Endodermal cell (in vitro differentiated cells): Measurements from ENCODE around the gene ZNF511. TPM values are rescaled to one million over a fixed set of nuclear protein-coding genes. Genes with fewer than 3 reads are reported as not detected.

ENCODE experiments used
- DNase-seq: peaks from one replicate; pipeline ENCODE4 v3.0.0-alpha.2; 2017
- H3K27ac ChIP-seq: 2 replicates; pipeline ENCODE4 v1.5.1; 2013; ENCODE audit warnings: mild to moderate bottlenecking, low read depth, low read length, moderate library complexity
- H3K27me3 ChIP-seq: 2 replicates; pipeline ENCODE4 v1.6.1; 2013; ENCODE audit warnings: mild to moderate bottlenecking, low read length, moderate library complexity; ENCODE audit not compliant: insufficient read depth, control insufficient read depth, poor library complexity, severe bottlenecking
- H3K36me3 ChIP-seq: 2 replicates; pipeline ENCODE4 v1.7.0; 2013; ENCODE audit warnings: mild to moderate bottlenecking, low read length, moderate library complexity; ENCODE audit not compliant: control insufficient read depth, insufficient read depth
- H3K4me1 ChIP-seq: one replicate; pipeline ENCODE4 v1.7.0; 2013; ENCODE audit warnings: low read length; ENCODE audit not compliant: control insufficient read depth, insufficient read depth
- H3K4me3 ChIP-seq: 2 replicates; pipeline ENCODE4 v1.5.1; 2013; ENCODE audit warnings: mild to moderate bottlenecking, low read length, moderate library complexity
- H3K9ac ChIP-seq: 2 replicates; pipeline ENCODE4 v1.6.1; 2013; ENCODE audit warnings: mild to moderate bottlenecking, low read length, moderate library complexity; ENCODE audit not compliant: poor library complexity, severe bottlenecking; ENCODE audit errors: extremely low read depth
- H3K9me3 ChIP-seq: 2 replicates; pipeline ENCODE4 v1.6.1; 2013; ENCODE audit warnings: mild to moderate bottlenecking, low read length, moderate library complexity; ENCODE audit not compliant: control insufficient read depth
- H3K27ac Mint-ChIP-seq: 2 replicates; pipeline ENCODE4 v1.8.0; 2020; ENCODE audit warnings: mixed read lengths
- H3K27me3 Mint-ChIP-seq: 2 replicates; pipeline ENCODE4 v1.8.0; 2021; ENCODE audit warnings: mild to moderate bottlenecking, mixed read lengths; ENCODE audit not compliant: insufficient read depth
- H3K36me3 Mint-ChIP-seq: 2 replicates; pipeline ENCODE4 v1.8.0; 2020; ENCODE audit warnings: low read depth, mixed read lengths
- H3K4me1 Mint-ChIP-seq: 2 replicates; pipeline ENCODE4 v1.8.0; 2020; ENCODE audit warnings: mixed read lengths
- H3K4me3 Mint-ChIP-seq: 2 replicates; pipeline ENCODE4 v1.8.0; 2020; ENCODE audit warnings: mild to moderate bottlenecking, moderate library complexity, mixed read lengths
- H3K9me3 Mint-ChIP-seq: 2 replicates; pipeline ENCODE4 v1.8.0; 2020; ENCODE audit warnings: mild to moderate bottlenecking, mixed read lengths
- CTCF ChIP-seq: fragments of 200-600 bp; sonication (generic); conservative IDR thresholded peaks from 2 replicates; pipeline ENCODE4 v1.5.0; 2021; ENCODE audit warnings: antibody characterized with exemption, mild to moderate bottlenecking
- WGBS, 2 experiments: methylation state at CpG; one replicate each; pipeline versions ENCODE4 v1.1.5 to v1.1.7; 2013; ENCODE audit warnings: missing lambda C conversion rate in 2 of 2, mixed read lengths in 1 of 2; ENCODE audit not compliant: insufficient coverage in 1 of 2, insufficient read length in 1 of 2; 5-methylcytosine and 5-hydroxymethylcytosine counted together
- total RNA-seq, 2 donors: library from RNA; stranded (reverse); fragmentation: NEBNext Ultra II Directional in 1 of 2; extraction: Animal tissue kit (Norgen Biotek cat#: 25700) in 1 of 2; gene quantifications; 2 replicates in 1 of 2; 3 replicates in 1 of 2; pipeline ENCODE4 v1.2.1, GENCODE V29; 2021

ZNF511 gene
- total RNA-seq, 2 donors from 2014 or later, result 48.1 to 57.6 TPM

DNA sequence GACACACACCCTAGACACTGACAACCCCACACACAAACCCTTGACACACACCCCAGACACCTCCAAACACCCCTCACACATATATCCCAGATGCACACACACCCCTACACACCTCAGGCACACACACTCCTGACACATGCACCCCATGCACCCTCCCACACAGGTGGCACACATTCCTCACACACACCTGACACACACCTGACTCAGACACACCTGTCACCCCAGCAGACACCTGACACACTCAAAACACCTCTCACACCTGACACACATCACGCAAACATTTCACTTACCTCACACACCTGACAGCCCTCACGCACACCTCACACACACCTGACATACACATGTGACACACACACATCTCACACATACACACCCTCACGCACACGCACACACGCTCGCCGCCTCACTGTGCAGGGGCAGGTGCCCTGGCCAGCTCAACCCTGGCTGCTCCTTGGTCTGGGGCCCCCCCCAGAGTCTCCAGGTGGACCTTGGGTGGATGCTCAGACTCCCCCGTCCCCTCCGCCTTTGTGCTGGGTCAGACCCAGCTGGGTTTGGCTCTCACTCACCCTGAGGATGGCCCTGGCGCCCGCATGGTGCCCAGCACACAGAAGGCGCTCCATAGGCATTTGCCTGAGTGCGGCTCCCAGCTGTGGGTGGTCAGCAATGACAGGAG lies 31.1 kb downstream of the ZNF511 start:
- Histone ChIP-seq H3K4me3 (no peak overlapping the region), H3K9me3 (peaks cover 11% of the 10 kb centered on the region), H3K4me1 (no peaks in the 10 kb centered on the region), H3K27ac (no peak overlapping the region), H3K9ac (no peak overlapping the region), H3K36me3 (no peaks in the 10 kb centered on the region), H3K27me3 (peaks cover 69% of the 10 kb centered on the region)
- WGBS, 2 experiments, result 87 to 97% methylated on average over 11 to 13 of the region's 13 CpGs
- Mint-ChIP-seq H3K27ac (no peak overlapping the region), H3K4me1 (no peaks in the 10 kb centered on the region), H3K27me3 (peaks cover 19% of the 10 kb centered on the region), H3K9me3 (no peaks in the 10 kb centered on the region), H3K4me3 (no peak overlapping the region), H3K36me3 (no peaks in the 10 kb centered on the region)
- no peak for TF ChIP-seq CTCF
- DNase-seq, result no peak

DNA sequence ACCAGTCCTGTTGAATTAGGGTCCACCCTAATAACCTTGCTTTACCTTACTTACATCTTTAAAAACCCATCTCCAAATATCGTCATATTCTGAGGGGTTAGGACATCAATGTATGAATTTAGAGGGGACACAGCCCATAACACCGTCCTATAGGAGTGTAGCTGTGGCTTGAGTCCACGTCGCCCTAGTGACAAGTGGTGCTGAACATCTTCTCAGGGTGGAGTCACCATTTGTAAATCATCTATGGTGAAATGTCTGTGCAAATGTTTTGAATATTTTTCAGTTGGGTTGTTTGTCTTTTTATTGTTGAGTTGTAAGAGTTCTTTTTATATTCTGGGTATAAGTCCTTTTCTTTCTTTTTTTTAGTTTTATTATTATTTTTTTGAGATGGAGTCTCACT lies 33.3 kb downstream of the ZNF511 start:
- H3K27me3 Mint-ChIP-seq, result peaks cover 29% of the 10 kb centered on the region
- Histone ChIP-seq H3K4me1 (no peaks in the 10 kb centered on the region), H3K9me3 (peaks cover 11% of the 10 kb centered on the region), H3K27me3 (peaks cover 47% of the 10 kb centered on the region), H3K36me3 (no peaks in the 10 kb centered on the region), H3K9ac (no peak overlapping the region), H3K4me3 (no peak overlapping the region), H3K27ac (no peak overlapping the region)
- H3K4me3 Mint-ChIP-seq, result no peak overlapping the region
- no peak for TF ChIP-seq CTCF
- H3K36me3 Mint-ChIP-seq, result no peaks in the 10 kb centered on the region
- no peak for DNase-seq
- no peaks in the 10 kb centered on the region for H3K4me1 Mint-ChIP-seq
- no peaks in the 10 kb centered on the region for H3K9me3 Mint-ChIP-seq
- WGBS, 2 experiments, result 83 to 100% methylated on average over 3 to 4 of the region's 4 CpGs
- no peak overlapping the region for H3K27ac Mint-ChIP-seq

DNA sequence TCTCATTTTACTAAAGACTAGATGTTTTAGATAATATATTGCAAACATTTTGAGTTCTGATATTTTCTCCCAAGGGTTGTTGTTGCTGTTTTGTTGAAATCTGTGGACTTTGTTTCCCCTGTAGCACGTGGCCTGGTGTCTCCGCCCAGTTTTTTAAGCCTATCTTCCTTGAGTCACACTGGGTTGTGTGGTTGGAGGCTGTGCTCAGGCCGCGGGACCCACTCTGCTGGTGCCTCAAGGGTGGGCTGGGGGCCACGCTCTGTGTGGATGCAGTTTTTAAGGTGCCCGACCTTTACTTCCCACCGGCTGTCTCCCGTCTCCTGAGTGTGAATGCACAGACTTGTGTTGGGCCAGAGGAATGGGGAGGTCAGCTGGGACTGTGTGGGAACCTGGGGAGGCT lies 34.2 kb downstream of the ZNF511 start:
- Histone ChIP-seq H3K36me3 (no peaks in the 10 kb centered on the region), H3K27me3 (peaks cover 38% of the 10 kb centered on the region), H3K4me3 (no peak overlapping the region), H3K9me3 (peaks cover 7% of the 10 kb centered on the region), H3K4me1 (no peaks in the 10 kb centered on the region), H3K9ac (no peak overlapping the region), H3K27ac (no peak overlapping the region)
- 85 to 90% methylated on average over 3 to 8 of the region's 8 CpGs for WGBS, 2 experiments
- Mint-ChIP-seq H3K36me3 (no peaks in the 10 kb centered on the region), H3K27ac (no peak overlapping the region), H3K27me3 (peaks cover 29% of the 10 kb centered on the region), H3K9me3 (no peaks in the 10 kb centered on the region), H3K4me1 (no peaks in the 10 kb centered on the region), H3K4me3 (no peak overlapping the region)
- no peak for TF ChIP-seq CTCF
- DNase-seq, result no peak
